Fibroblast of lung (primary cell): ENCODE measurements around the gene SNX14.

Source experiments
- CTCF ChIP-seq, 2 donors: IDR thresholded peaks in 1 of 2; conservative IDR thresholded peaks in 1 of 2; 1 replicate in 1 of 2; 2 replicates in 1 of 2; pipeline ENCODE4 v1.5.1; 2011 to 2012; ENCODE audit warnings: low read length in 2 of 2, control low read depth in 1 of 2, inconsistent platforms in 1 of 2, low read depth in 1 of 2, mild to moderate bottlenecking in 1 of 2
- EZH2 ChIP-seq: IDR thresholded peaks from 2 replicates; pipeline ENCODE4 v1.5.1; 2012; ENCODE audit warnings: low read length, control low read depth, mild to moderate bottlenecking; ENCODE audit errors: missing control alignments

DNA sequence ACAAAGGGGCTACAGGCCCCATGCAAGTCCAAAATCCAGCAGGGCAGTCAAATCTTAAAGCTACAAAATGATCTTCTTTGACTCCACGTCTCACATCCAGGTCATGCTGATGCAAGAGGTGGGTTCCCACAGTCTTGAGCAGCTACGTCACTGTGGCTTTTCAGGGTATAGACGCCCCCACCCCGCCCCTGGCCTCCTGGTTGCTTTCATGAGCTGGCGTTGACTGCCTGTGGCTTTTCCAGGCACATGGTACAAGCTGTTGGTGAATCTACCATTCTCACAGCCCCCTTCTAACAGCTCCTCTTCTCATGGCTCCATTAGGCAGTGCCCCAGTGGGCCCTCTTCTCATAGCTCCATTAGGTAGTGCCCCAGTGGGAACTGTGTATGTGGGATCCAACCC is 96.8 kb downstream of the SNX14 start:
- TF ChIP-seq CTCF (conservative IDR thresholded peaks at IDR 0.05 in 1 of 2, IDR thresholded peaks at IDR 0.05 in 1 of 2; ENCODE audit: low read depth in 1 of 2, low read length in 2 of 2) (no peak), EZH2 (no peak)
